ENCODE results near the gene LPAR3. TPM values are rescaled to one million over a fixed set of nuclear protein-coding genes. Genes with fewer than 3 reads are reported as not detected.

Gene LPAR3
- total and polyA plus RNA-seq, 2 of the 4 experiments (the other 2 are of a cell fraction), result 0.09 to 0.18 TPM

DNA sequence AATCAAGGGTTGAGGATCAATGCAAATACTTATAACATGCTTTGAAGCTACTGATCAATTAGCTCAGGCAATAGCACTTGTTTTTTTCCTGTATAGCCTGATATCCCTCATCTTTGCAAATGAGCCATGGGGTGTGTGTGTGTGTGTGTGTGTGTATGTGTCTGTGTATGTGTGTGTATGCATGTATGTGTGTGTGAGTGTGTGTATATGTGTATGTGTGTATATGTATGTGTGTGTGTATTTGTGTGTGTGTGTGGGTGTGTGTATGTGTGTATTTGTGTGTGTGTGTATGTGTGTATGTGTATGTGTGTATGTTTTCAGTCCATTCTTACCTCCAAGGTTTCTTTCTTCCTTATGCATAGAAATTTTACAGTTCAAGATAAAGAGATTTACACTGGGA lies 124.4 kb downstream of the LPAR3 start:
- POLR2A ChIA-PET (ENCODE audit: unreplicated experiment), result no interaction called here
- no peak overlapping the region for H4K8ac ChIP-seq (ENCODE audit: low read depth in 2 of 2, low read length in 2 of 2)
- in situ Hi-C loops (cut with MboI; ENCODE audit: low sequenced_read_pairs), result loop anchor here (10.0 to 25.0 kb wide), 2 partner anchors 331 to 634 kb away; no protein-coding TSS in a partner anchor
- H2BK120ac ChIP-seq (ENCODE audit: low read depth, low read length), result no peak overlapping the region
- H3K9me3 ChIP-seq (ENCODE audit: control insufficient read depth, insufficient read depth, low read length), result peaks cover 3% of the 10 kb centered on the region; the same call in 1 of the 2 replicates
- H3K9ac ChIP-seq (ENCODE audit: low read depth, low read length), result no peak overlapping the region
- H3K4ac ChIP-seq (ENCODE audit: low read depth, low read length), result no peak overlapping the region
- BruUV-seq (replicated peaks), result no TSS peak
- H3K9me1 ChIP-seq (ENCODE audit: insufficient read depth, low read length), result no peaks in the 10 kb centered on the region
- no peak overlapping the region for H2BK15ac ChIP-seq (ENCODE audit: low read depth, low read length)
- TF ChIP-seq RAD21 (IDR thresholded peaks at IDR 0.05; ENCODE audit: low read length), result no peak
- TF ChIP-seq CEBPB (IDR thresholded peaks at IDR 0.05; ENCODE audit: low read depth, low read length), result no peak
- no peak for TF ChIP-seq MXI1 (IDR thresholded peaks at IDR 0.05; ENCODE audit: borderline replicate concordance, low read depth, low read length)
- TF ChIP-seq, protein P1, sequence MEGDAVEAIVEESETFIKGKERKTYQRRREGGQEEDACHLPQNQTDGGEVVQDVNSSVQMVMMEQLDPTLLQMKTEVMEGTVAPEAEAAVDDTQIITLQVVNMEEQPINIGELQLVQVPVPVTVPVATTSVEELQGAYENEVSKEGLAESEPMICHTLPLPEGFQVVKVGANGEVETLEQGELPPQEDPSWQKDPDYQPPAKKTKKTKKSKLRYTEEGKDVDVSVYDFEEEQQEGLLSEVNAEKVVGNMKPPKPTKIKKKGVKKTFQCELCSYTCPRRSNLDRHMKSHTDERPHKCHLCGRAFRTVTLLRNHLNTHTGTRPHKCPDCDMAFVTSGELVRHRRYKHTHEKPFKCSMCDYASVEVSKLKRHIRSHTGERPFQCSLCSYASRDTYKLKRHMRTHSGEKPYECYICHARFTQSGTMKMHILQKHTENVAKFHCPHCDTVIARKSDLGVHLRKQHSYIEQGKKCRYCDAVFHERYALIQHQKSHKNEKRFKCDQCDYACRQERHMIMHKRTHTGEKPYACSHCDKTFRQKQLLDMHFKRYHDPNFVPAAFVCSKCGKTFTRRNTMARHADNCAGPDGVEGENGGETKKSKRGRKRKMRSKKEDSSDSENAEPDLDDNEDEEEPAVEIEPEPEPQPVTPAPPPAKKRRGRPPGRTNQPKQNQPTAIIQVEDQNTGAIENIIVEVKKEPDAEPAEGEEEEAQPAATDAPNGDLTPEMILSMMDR (conservative IDR thresholded peaks at IDR 0.05; ENCODE audit: low read depth, low read length), result no peak
- TF ChIP-seq MAFK (IDR thresholded peaks at IDR 0.05; ENCODE audit: low read depth, low read length), result no peak
- dilution Hi-C loops (cut with HindIII; ENCODE audit: low sequenced_read_pairs, unreplicated experiment), result no loop called here
- no peak for DNase-seq
- peak overlapping the region; percentile 85 for H2BK5ac ChIP-seq (ENCODE audit: low read depth, low read length, poor library complexity, severe bottlenecking)
- no peak overlapping the region for H4K91ac ChIP-seq (ENCODE audit: insufficient read depth, low read depth, low read length)
- H2AK9ac ChIP-seq (replicated peaks; ENCODE audit: low read depth, low read length, poor library complexity), result no peak overlapping the region
- H4K5ac ChIP-seq (ENCODE audit: low read depth, low read length), result no peak overlapping the region
- no peak overlapping the region for H3K4me2 ChIP-seq (ENCODE audit: low read depth, low read length)
- no peak overlapping the region for H3K18ac ChIP-seq (ENCODE audit: low read depth, low read length)
- H3K4me3 ChIP-seq (ENCODE audit: insufficient read depth, low read depth, low read length), result no peak overlapping the region
- CTCF ChIA-PET, result no interaction called here
- H3K23ac ChIP-seq (ENCODE audit: low read depth, low read length), result no peak overlapping the region
- no peak overlapping the region for H2BK20ac ChIP-seq (ENCODE audit: low read depth, low read length)
- H3K79me1 ChIP-seq (ENCODE audit: low read depth in 1 of 2, low read length in 2 of 2), result no peaks in the 10 kb centered on the region
- H2AFZ ChIP-seq (replicated peaks; ENCODE audit: low read length, poor library complexity), result no peak overlapping the region
- no peak overlapping the region for H3K56ac ChIP-seq (ENCODE audit: extremely low read depth, insufficient read depth, low read length)
- H3K36me3 ChIP-seq (ENCODE audit: control insufficient read depth, insufficient read depth, low read length), result no peaks in the 10 kb centered on the region
- H3K14ac ChIP-seq (replicated peaks; ENCODE audit: low read depth, low read length), result no peak overlapping the region
- H4K20me1 ChIP-seq (ENCODE audit: insufficient read depth, low read length), result no peaks in the 10 kb centered on the region
- no peak overlapping the region for H3K27ac ChIP-seq (ENCODE audit: insufficient read depth, low read length)
- ATAC-seq (ENCODE audit: low read depth), result no peak
- intact Hi-C loops (cut with micrococcal nuclease), result no loop called here
- H2AK5ac ChIP-seq (ENCODE audit: low read depth, low read length), result no peak overlapping the region
- H3K27me3 ChIP-seq (ENCODE audit: control insufficient read depth, insufficient read depth, low read length), result peaks cover 26% of the 10 kb centered on the region
- H3K4me1 ChIP-seq (ENCODE audit: control insufficient read depth, insufficient read depth, low read length), result no peaks in the 10 kb centered on the region

Data from IMR-90 (cell line).